Chondrocyte (in vitro differentiated cells): ENCODE results near the gene TM4SF5. TPM values are rescaled to one million over a fixed set of nuclear protein-coding genes. Genes with fewer than 3 reads are reported as not detected.

Experiments used
- DNase-seq: peaks from one replicate; pipeline ENCODE4 v3.0.0; 2021; ENCODE audit warnings: mixed read lengths, low spot score
- H3K27ac Mint-ChIP-seq: one replicate; pipeline ENCODE4 v1.8.0; 2021; ENCODE audit warnings: mild to moderate bottlenecking, moderate library complexity, mixed read lengths; ENCODE audit not compliant: unreplicated experiment
- H3K27me3 Mint-ChIP-seq: 2 replicates; pipeline ENCODE4 v1.8.0; 2021; ENCODE audit warnings: low read depth, mixed read lengths
- H3K36me3 Mint-ChIP-seq: 2 replicates; pipeline ENCODE4 v1.8.0; 2021; ENCODE audit warnings: low read depth, mixed read lengths
- H3K4me1 Mint-ChIP-seq: 2 replicates; pipeline ENCODE4 v1.8.0; 2021; ENCODE audit warnings: low read depth, mild to moderate bottlenecking, mixed read lengths
- H3K4me3 Mint-ChIP-seq: one replicate; pipeline ENCODE4 v1.8.0; 2021; ENCODE audit warnings: mild to moderate bottlenecking, moderate library complexity, mixed read lengths; ENCODE audit not compliant: unreplicated experiment
- H3K9me3 Mint-ChIP-seq: 2 replicates; pipeline ENCODE4 v1.8.0; 2021; ENCODE audit warnings: low read depth, mixed read lengths
- CTCF ChIP-seq: fragments of 200-600 bp; sonication (generic); IDR thresholded peaks from 2 replicates; pipeline ENCODE4 v1.5.0; 2021; ENCODE audit warnings: antibody characterized with exemption, mild to moderate bottlenecking, moderate library complexity
- total RNA-seq: library from RNA; stranded (reverse); gene quantifications from 3 replicates; pipeline ENCODE4 v1.2.1, GENCODE V29; 2021

TM4SF5 gene
- total RNA-seq, 1 donor from 2014 or later, result not detected

GRCh38 chr17:4748686-4749085 lies 23.0 kb upstream of the TM4SF5 start:
- Mint-ChIP-seq H3K36me3 (no peaks in the 10 kb centered on the region), H3K4me1 (peaks cover 7% of the 10 kb centered on the region), H3K9me3 (no peaks in the 10 kb centered on the region), H3K4me3 (no peak overlapping the region), H3K27ac (no peak overlapping the region), H3K27me3 (peaks cover 49% of the 10 kb centered on the region)
- DNase-seq, result no peak
- TF ChIP-seq CTCF, result no peak

DNA sequence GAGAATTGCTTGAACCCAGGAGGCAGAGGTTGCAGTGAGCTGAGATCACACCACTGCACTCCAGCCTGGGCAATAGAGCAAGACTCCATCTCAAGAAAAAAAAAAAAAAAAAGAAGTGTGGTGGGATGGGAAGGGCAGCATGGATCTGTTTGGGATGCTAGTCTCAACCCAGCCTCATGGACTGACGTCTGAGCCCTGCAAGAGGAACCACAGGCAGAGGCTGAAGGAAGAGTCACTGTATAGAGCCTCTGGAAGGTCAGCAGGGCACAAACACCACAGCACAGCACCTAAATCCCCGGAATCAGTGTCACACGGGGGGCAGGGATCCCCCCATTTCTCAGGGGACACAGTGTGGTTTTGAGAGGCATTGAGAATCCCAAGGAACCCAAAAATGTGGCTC lies 21.1 kb upstream of the TM4SF5 start:
- Mint-ChIP-seq H3K4me1 (no peaks in the 10 kb centered on the region), H3K4me3 (no peak overlapping the region), H3K36me3 (peaks cover 2% of the 10 kb centered on the region), H3K27me3 (peaks cover 52% of the 10 kb centered on the region), H3K9me3 (no peaks in the 10 kb centered on the region), H3K27ac (no peak overlapping the region)
- no peak for DNase-seq
- no peak for TF ChIP-seq CTCF

GRCh38 chr17:4751932-4752331 lies 19.8 kb upstream of the TM4SF5 start:
- Mint-ChIP-seq H3K27me3 (peaks cover 43% of the 10 kb centered on the region), H3K9me3 (no peaks in the 10 kb centered on the region), H3K27ac (no peak overlapping the region), H3K4me3 (no peak overlapping the region), H3K4me1 (no peaks in the 10 kb centered on the region), H3K36me3 (peaks cover 2% of the 10 kb centered on the region)
- no peak for TF ChIP-seq CTCF
- DNase-seq, result no peak

- no peak for DNase-seq
- TF ChIP-seq CTCF, result no peak
- Mint-ChIP-seq H3K4me1 (no peaks in the 10 kb centered on the region), H3K9me3 (no peaks in the 10 kb centered on the region), H3K27ac (no peak overlapping the region), H3K36me3 (peaks cover 2% of the 10 kb centered on the region), H3K27me3 (peaks cover 48% of the 10 kb centered on the region), H3K4me3 (no peak overlapping the region)
These were observed 18.3 kb upstream of the TM4SF5 start for GRCh38 chr17:4753392-4753791.

DNA sequence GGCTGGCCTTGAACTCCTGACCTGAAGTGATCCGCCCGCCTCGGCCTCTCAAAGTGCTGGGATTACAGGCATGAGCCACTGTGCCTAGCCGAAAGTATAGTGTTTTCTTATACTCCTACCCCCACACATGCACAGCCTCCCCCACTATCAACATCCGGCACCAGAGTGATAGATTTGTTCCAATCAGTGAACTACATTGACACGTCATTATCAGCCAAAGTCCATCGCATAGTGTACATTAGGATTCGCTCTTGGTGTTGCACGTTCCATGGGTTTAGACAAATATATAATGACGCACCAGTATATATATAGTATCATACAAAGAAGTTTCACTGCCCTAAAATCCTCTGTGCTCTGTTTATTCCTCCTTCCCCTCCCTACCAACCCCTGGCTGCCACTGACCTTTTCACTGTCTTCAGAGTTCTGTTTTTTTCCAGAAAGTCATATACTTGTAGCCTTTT lies 11.9 kb upstream of the TM4SF5 start:
- peak; percentile 25 for DNase-seq
- H3K4me1 Mint-ChIP-seq, result no peaks in the 10 kb centered on the region
- peaks cover 33% of the 10 kb centered on the region for H3K27me3 Mint-ChIP-seq
- H3K27ac Mint-ChIP-seq, result no peak overlapping the region
- H3K4me3 Mint-ChIP-seq, result no peak overlapping the region
- TF ChIP-seq CTCF, result no peak
- H3K36me3 Mint-ChIP-seq, result peaks cover 2% of the 10 kb centered on the region
- H3K9me3 Mint-ChIP-seq, result no peaks in the 10 kb centered on the region
